ENCODE data around the gene OR10K1.

DNA sequence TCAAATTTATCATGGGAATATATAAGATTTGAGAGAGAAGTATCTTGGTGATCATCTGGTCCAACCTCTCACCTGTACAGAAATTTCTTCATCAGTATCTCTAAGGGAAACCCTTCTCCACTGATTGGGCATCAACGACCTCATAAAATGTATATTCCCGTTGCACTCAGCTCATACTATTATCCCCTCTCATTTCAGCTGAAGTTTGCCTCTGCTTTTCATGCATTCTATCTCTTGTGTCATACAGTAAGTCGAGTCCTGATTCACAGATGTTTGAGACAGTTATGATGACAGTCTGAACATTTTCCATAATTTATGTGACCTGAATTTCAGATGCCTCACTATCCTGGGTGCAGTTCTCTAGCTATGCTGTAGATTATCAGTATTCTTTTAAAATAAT lies 31.4 kb downstream of the OR10K1 start:
- TF ChIP-seq SMAD3 (CRISPR knock-in tag; IDR thresholded peaks at IDR 0.05; ENCODE audit: borderline replicate concordance) (no peak), NFYB (CRISPR knock-in tag; conservative IDR thresholded peaks at IDR 0.05; ENCODE audit: low read depth) (no peak)
- TF ChIP-seq, protein P1, sequence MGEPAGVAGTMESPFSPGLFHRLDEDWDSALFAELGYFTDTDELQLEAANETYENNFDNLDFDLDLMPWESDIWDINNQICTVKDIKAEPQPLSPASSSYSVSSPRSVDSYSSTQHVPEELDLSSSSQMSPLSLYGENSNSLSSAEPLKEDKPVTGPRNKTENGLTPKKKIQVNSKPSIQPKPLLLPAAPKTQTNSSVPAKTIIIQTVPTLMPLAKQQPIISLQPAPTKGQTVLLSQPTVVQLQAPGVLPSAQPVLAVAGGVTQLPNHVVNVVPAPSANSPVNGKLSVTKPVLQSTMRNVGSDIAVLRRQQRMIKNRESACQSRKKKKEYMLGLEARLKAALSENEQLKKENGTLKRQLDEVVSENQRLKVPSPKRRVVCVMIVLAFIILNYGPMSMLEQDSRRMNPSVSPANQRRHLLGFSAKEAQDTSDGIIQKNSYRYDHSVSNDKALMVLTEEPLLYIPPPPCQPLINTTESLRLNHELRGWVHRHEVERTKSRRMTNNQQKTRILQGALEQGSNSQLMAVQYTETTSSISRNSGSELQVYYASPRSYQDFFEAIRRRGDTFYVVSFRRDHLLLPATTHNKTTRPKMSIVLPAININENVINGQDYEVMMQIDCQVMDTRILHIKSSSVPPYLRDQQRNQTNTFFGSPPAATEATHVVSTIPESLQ (CRISPR knock-in tag; IDR thresholded peaks at IDR 0.05), result no peak
- TF ChIP-seq, protein P2, sequence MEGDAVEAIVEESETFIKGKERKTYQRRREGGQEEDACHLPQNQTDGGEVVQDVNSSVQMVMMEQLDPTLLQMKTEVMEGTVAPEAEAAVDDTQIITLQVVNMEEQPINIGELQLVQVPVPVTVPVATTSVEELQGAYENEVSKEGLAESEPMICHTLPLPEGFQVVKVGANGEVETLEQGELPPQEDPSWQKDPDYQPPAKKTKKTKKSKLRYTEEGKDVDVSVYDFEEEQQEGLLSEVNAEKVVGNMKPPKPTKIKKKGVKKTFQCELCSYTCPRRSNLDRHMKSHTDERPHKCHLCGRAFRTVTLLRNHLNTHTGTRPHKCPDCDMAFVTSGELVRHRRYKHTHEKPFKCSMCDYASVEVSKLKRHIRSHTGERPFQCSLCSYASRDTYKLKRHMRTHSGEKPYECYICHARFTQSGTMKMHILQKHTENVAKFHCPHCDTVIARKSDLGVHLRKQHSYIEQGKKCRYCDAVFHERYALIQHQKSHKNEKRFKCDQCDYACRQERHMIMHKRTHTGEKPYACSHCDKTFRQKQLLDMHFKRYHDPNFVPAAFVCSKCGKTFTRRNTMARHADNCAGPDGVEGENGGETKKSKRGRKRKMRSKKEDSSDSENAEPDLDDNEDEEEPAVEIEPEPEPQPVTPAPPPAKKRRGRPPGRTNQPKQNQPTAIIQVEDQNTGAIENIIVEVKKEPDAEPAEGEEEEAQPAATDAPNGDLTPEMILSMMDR (IDR thresholded peaks at IDR 0.05), result no peak
